PC-3 (cell line): ENCODE data around the gene CEP19. TPM values are rescaled to one million over a fixed set of nuclear protein-coding genes. Genes with fewer than 3 reads are reported as not detected.
A peak's percentile ranks its signal among the peaks of the same experiment; 100 is the strongest.

Experiments used
- ATAC-seq: fragments of 200-7000 bp; cut with Tn5 transposase; 2 replicates; pipeline ENCODE4 v1.9.1; 2020; ENCODE audit warnings: mild to moderate bottlenecking, moderate library complexity
- BruUV-seq: library from RNA; stranded (reverse); fragments of 400-500 nt; replicated peaks from 2 replicates; lab custom pipeline; 2021; lab: Mats Ljungman, UMichigan
- CTCF ChIA-PET: fragments of 300-600 bp; sonication (Branson Sonifier 250); formaldehyde crosslinking; loops from one replicate; lab custom pipeline; 2022; ENCODE audit warnings: antibody characterized with exemption; lab: Charles Lee
- POLR2A ChIA-PET: fragments of 300-600 bp; sonication (Branson Sonifier 250); formaldehyde crosslinking; loops from one replicate; lab custom pipeline; 2022; ENCODE audit warnings: antibody characterized with exemption; ENCODE audit not compliant: unreplicated experiment; lab: Charles Lee
- DNase-seq: peaks from one replicate; pipeline ENCODE4 v3.0.0-alpha.2; 2015
- H2AFZ ChIP-seq: fragments of 300-600 bp; sonication (generic); 2 replicates; pipeline ENCODE4 v1.6.0; 2016; ENCODE audit warnings: antibody characterized with exemption, low read length
- H3F3A ChIP-seq: fragments of 300-600 bp; sonication (generic); one replicate; pipeline ENCODE4 v1.6.0; 2017; ENCODE audit warnings: antibody characterized with exemption, low read length, control low read depth, mild to moderate bottlenecking; ENCODE audit not compliant: unreplicated experiment
- H3K27ac ChIP-seq: fragments of 300-600 bp; sonication (generic); 2 replicates; pipeline ENCODE4 v1.5.1; 2016; ENCODE audit warnings: mild to moderate bottlenecking, low read length
- H3K27me3 ChIP-seq: fragments of 300-600 bp; sonication (generic); 2 replicates; pipeline ENCODE4 v1.6.1; 2016; ENCODE audit warnings: low read length, mixed read lengths
- H3K36me3 ChIP-seq: fragments of 300-600 bp; sonication (generic); 2 replicates; pipeline ENCODE4 v1.6.1; 2016; ENCODE audit warnings: low read depth, mixed run types, low read length, mixed read lengths
- H3K4me1 ChIP-seq: fragments of 300-600 bp; sonication (generic); 2 replicates; pipeline ENCODE4 v1.5.1; 2016; ENCODE audit warnings: low read length; ENCODE audit not compliant: insufficient read depth
- H3K4me2 ChIP-seq: fragments of 300-600 bp; sonication (generic); 2 replicates; pipeline ENCODE4 v1.6.0; 2016; ENCODE audit warnings: low read length
- H3K4me3 ChIP-seq: fragments of 300-600 bp; sonication (generic); 2 replicates; pipeline ENCODE4 v1.5.1; 2016; ENCODE audit warnings: mild to moderate bottlenecking, low read length, mixed read lengths
- H3K79me2 ChIP-seq: fragments of 300-600 bp; sonication (generic); 2 replicates; pipeline ENCODE4 v1.6.1; 2017; ENCODE audit warnings: low read length, mixed read lengths
- H3K9ac ChIP-seq: fragments of 300-600 bp; sonication (generic); 2 replicates; pipeline ENCODE4 v1.6.0; 2016; ENCODE audit warnings: mild to moderate bottlenecking, low read length
- H3K9me2 ChIP-seq: fragments of 300-600 bp; sonication (generic); replicated peaks from 2 replicates; pipeline ENCODE4 v1.6.1; 2016; ENCODE audit warnings: mixed run types, low read length, mixed read lengths
- H3K9me3 ChIP-seq: fragments of 300-600 bp; sonication (generic); 2 replicates; pipeline ENCODE4 v1.6.1; 2016; ENCODE audit warnings: low read length, mixed read lengths
- H4K20me1 ChIP-seq: fragments of 300-600 bp; sonication (generic); 2 replicates; pipeline ENCODE4 v1.6.1; 2016; ENCODE audit warnings: low read length, mixed read lengths
- CTCF ChIP-seq: fragments of 300-600 bp; sonication (generic); conservative IDR thresholded peaks from 2 replicates; pipeline ENCODE4 v1.5.1; 2017; ENCODE audit warnings: antibody characterized with exemption, low read depth, mild to moderate bottlenecking, low read length
- EZH2 ChIP-seq: fragments of 300-600 bp; sonication (generic); IDR thresholded peaks from one replicate; pipeline ENCODE4 v1.6.1; 2017; ENCODE audit warnings: antibody characterized with exemption, mild to moderate bottlenecking, low read length; ENCODE audit not compliant: unreplicated experiment
- EZH2phosphoT487 ChIP-seq: fragments of 300-600 bp; sonication (generic); IDR thresholded peaks from 2 replicates; pipeline ENCODE4 v1.6.1; 2018; ENCODE audit warnings: mild to moderate bottlenecking, antibody characterized with exemption, low read length, borderline replicate concordance
- intact Hi-C: fragments of 100-400 bp; cut with micrococcal nuclease; formaldehyde crosslinking; loops from 2 replicates; pipeline ENCODE4 v1.9.0; 2023
- total RNA-seq: library from RNA; depleted of rRNA; stranded (reverse); fragments of >200 nt; gene quantifications from 2 replicates; pipeline ENCODE4 v1.2.3, GENCODE V29; 2014

CEP19 gene
- total RNA-seq, 1 experiment from 2014 or later, result 2.6 TPM

- no peaks in the 10 kb centered on the region for H3K36me3 ChIP-seq
- H3K9ac ChIP-seq, result no peak overlapping the region
- H3K9me2 ChIP-seq, result no peaks in the 10 kb centered on the region
- no peak overlapping the region for H3K27ac ChIP-seq
- H3K79me2 ChIP-seq, result no peaks in the 10 kb centered on the region
- H3K27me3 ChIP-seq, result 0 out of 2 replicates have a peak, but pooled peaks cover 3% of the 10 kb centered on the region
- no peaks in the 10 kb centered on the region for H3K4me1 ChIP-seq
- CTCF ChIA-PET, result interaction anchor here (1.5 kb wide), 1 partner anchor 75 kb away, joined by 22 read pairs; no protein-coding TSS in a partner anchor
- intact Hi-C loops, result loop anchor here (1.0 to 10.0 kb wide), 3 partner anchors 75 to 430 kb away; no protein-coding TSS in a partner anchor
- H3K4me2 ChIP-seq, result peak overlapping the region; percentile 67
- no peaks in the 10 kb centered on the region for H3F3A ChIP-seq
- 0 out of 2 replicates have a peak overlapping the region, but pooled peaks have one; percentile 21 for H3K4me3 ChIP-seq
- H2AFZ ChIP-seq, result peak overlapping the region; percentile 76
- POLR2A ChIA-PET, result no interaction called here
- no TSS peak for BruUV-seq
- DNase-seq, result peak; percentile 80
- ATAC-seq, result peak; percentile 88
- H4K20me1 ChIP-seq, result no peaks in the 10 kb centered on the region
- H3K9me3 ChIP-seq, result no peaks in the 10 kb centered on the region
- peak; percentile 88 for TF ChIP-seq CTCF
- no peak for TF ChIP-seq EZH2
Measured at GRCh38 chr3:196684548-196685407, 27.3 kb downstream of the CEP19 start.

- Histone ChIP-seq H3K36me3 (no peaks in the 10 kb centered on the region), H3K4me2 (no peak overlapping the region), H4K20me1 (no peaks in the 10 kb centered on the region), H3K4me3 (no peak overlapping the region), H3K27ac (no peak overlapping the region), H3K9ac (no peak overlapping the region), H3K9me2 (no peaks in the 10 kb centered on the region), H3K79me2 (no peaks in the 10 kb centered on the region), H3F3A (no peaks in the 10 kb centered on the region), H3K9me3 (no peaks in the 10 kb centered on the region), H3K27me3 (peaks cover 6% of the 10 kb centered on the region; the same call in 1 of the 2 replicates), H2AFZ (no peak overlapping the region), H3K4me1 (no peaks in the 10 kb centered on the region)
- DNase-seq (no peak), ATAC-seq (no peak)
- CTCF ChIA-PET, result no interaction called here
- intact Hi-C loops, result no loop called here
- TF ChIP-seq EZH2phosphoT487 (no peak), EZH2 (no peak), CTCF (no peak)
- no TSS peak for BruUV-seq
- POLR2A ChIA-PET, result no interaction called here
Measured at GRCh38 chr3:196677931-196678330, 34.1 kb downstream of the CEP19 start.

- H3F3A ChIP-seq, result no peaks in the 10 kb centered on the region
- ChIA-PET POLR2A (interaction anchor here (0.7 kb wide), 1 partner anchor 22 kb away, joined by 4 read pairs; no protein-coding TSS in a partner anchor), CTCF (interaction anchor here (1.2 kb wide), 1 partner anchor 9 kb away, joined by 3 read pairs; no protein-coding TSS in a partner anchor)
- H3K4me1 ChIP-seq, result no peaks in the 10 kb centered on the region
- no peaks in the 10 kb centered on the region for H3K9me2 ChIP-seq
- BruUV-seq, result no TSS peak
- ATAC-seq (no peak), DNase-seq (no peak)
- peaks cover 6% of the 10 kb centered on the region; the same call in 1 of the 2 replicates for H3K27me3 ChIP-seq
- H3K36me3 ChIP-seq, result no peaks in the 10 kb centered on the region
- no peak overlapping the region for H3K9ac ChIP-seq
- H3K27ac ChIP-seq, result no peak overlapping the region
- H2AFZ ChIP-seq, result no peak overlapping the region
- TF ChIP-seq EZH2 (no peak), CTCF (no peak), EZH2phosphoT487 (no peak)
- intact Hi-C loops, result no loop called here
- no peak overlapping the region for H3K4me3 ChIP-seq
- no peaks in the 10 kb centered on the region for H3K79me2 ChIP-seq
- no peak overlapping the region for H3K4me2 ChIP-seq
- H3K9me3 ChIP-seq, result no peaks in the 10 kb centered on the region
- H4K20me1 ChIP-seq, result no peaks in the 10 kb centered on the region
Measured at GRCh38 chr3:196677353-196677752, 34.7 kb downstream of the CEP19 start.
